ENCODE data around the gene DDX17.

DNA sequence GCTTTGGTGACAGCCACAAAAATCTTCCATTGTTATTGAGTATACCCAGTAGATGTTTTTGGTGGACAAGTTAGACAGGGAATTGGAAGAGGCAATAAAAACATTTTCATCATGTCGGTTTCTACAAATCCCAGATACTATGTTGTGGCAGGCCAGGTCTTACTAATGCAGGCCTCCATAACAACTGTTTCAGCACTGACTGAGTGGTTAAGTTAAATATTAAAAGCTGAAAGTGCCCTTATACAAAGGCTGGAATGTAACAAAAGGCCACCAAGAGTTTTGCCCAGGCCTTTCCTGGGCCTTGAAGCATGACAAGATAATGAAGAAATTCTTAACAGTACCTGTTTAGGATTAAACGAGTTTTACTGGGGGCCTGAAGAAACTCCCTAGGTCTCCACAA, 34.6 kb upstream of the DDX17 start:
- TF ChIP-seq, protein P1, sequence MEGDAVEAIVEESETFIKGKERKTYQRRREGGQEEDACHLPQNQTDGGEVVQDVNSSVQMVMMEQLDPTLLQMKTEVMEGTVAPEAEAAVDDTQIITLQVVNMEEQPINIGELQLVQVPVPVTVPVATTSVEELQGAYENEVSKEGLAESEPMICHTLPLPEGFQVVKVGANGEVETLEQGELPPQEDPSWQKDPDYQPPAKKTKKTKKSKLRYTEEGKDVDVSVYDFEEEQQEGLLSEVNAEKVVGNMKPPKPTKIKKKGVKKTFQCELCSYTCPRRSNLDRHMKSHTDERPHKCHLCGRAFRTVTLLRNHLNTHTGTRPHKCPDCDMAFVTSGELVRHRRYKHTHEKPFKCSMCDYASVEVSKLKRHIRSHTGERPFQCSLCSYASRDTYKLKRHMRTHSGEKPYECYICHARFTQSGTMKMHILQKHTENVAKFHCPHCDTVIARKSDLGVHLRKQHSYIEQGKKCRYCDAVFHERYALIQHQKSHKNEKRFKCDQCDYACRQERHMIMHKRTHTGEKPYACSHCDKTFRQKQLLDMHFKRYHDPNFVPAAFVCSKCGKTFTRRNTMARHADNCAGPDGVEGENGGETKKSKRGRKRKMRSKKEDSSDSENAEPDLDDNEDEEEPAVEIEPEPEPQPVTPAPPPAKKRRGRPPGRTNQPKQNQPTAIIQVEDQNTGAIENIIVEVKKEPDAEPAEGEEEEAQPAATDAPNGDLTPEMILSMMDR (IDR thresholded peaks at IDR 0.05), result no peak
- TF ChIP-seq POLR2A (IDR thresholded peaks at IDR 0.05), result no peak

All from heart left ventricle (tissue), 13 donors.